ENCODE data around the gene FICD.

FICD gene

GRCh38 chr12:108502922-108503321 is 12.2 kb upstream of the FICD start:
- DNase-seq (ENCODE audit: low read depth in 2 of 2): no peak

DNA sequence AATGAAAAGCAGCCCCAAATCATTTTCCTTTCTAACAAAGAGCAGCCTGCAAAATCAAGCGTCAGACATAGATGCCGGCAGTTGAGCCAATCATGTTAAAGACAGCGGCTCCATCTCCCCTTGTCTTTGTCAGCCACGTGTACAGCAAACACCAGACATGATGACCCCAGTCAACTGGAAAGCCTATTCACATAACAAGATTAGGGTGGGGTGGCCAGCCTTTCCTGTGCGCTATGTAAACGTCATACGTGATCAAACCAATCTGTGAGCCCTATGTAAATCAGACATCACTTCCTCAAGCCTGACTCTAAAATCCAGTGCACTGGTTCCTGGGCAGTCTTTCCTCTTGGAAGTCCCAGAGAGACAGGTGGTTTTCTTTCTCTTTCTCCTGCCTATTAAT is 9.9 kb upstream of the FICD start:
- DNase-seq (ENCODE audit: low read depth in 2 of 2): no peak

- DNase-seq (ENCODE audit: low read depth in 2 of 2): no peak
Observed at GRCh38 chr12:108507971-108508642, 7.0 kb upstream of the FICD start.

- no peak for DNase-seq (ENCODE audit: low read depth in 2 of 2)
Observed at GRCh38 chr12:108509806-108510205, 5.3 kb upstream of the FICD start.

DNA sequence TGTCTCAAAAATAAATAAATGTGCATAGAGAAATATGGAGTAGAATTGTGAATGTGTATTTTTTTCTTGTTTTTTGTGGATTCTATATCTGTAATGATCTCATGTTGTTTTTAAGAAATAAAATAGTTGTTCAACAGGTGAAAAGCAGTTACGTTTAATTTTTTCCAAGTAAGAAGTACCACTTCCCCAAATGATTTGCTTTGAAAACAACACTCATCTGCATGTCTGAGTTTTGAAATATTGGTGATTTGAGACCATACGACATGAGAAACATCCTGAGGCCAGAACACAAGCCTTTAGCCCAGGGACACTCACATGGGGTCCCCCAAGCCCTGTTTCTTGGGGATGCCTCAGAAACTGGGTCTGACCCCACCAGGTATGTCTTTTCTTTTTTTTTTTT is 4.2 kb upstream of the FICD start:
- DNase-seq (ENCODE audit: low read depth in 2 of 2): no peak

GRCh38 chr12:108511633-108512540 is 3.2 kb upstream of the FICD start:
- DNase-seq (ENCODE audit: low read depth in 2 of 2): peak; percentile 43 to 67

GRCh38 chr12:108514468-108514972 is 557 bp upstream of the FICD start:
- DNase-seq (ENCODE audit: low read depth in 2 of 2): no peak

GRCh38 chr12:108515916-108516315 is 839 bp downstream of the FICD start:
- no peak for DNase-seq (ENCODE audit: low read depth in 2 of 2)

DNA sequence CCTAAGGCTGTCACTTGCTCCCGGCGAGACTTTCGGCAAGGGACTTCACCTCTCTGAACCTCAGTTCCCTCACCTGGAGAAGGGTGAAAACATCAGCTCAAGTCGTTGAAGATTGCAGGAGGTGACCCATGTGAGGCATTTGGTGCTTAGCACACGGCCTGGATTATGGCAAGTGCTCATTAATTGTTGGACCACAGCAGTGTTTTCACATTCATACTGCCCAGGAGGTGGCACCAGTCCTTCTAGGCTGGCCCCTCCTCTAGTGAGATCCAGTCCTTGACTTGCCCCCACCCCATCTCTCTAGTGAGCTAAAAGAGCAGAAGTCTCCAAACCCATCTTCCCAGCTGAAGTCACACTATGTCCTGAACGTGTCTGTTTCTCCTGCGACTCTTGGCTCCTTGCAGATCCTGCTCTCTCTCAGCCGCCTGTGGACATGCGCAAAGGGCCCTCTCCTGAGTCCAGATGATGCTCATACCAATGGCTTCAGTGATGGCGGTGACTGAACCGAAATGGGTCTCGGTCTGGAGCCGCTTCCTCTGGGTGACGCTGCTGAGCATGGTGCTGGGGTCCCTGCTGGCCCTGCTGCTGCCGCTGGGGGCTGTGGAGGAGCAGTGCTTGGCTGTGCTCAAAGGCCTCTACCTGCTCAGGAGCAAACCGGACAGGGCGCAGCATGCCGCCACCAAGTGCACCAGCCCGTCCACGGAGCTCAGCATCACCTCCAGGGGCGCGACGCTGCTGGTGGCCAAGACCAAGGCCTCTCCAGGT is 1.6 kb downstream of the FICD start:
- no peak for DNase-seq (ENCODE audit: low read depth in 2 of 2)

DNA sequence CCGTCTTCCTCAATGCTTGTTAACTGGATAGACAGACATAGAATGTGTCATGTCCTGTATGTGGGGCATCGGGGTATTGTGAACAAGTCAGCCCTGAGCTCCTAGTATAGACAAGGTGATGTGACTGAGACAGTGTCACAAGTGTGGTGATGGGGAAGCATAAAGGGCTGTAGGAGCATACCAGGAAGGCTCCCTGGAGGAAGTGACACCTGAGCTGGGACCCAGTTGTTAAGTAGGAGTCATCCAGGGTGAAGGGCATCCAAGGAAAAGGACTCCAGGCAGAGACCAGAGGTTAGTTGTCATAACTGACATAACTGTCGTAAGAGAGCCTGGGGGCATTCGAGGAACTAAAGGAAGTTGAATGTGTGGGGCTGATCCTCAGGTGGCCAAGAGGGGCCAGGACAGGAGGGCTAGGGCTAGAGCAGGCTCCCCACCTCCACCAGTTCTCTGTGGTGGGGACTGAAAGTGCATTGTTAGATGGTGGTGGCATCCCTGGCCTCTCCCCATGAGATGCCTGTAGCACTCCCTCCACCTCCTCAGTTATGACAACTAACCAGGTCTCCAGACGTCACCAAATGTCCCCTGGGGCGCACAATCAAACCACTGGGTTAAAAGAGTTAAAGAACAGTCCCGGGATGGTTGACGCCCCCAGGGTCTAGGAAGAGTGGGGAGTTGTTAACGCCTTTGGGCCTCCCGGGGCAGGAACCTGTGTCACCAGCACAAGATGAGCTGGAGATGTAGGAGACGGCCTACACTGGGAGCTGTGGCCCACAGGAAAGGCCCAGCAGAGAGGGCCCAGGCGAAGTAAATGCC is 2.4 kb downstream of the FICD start:
- DNase-seq (ENCODE audit: low read depth in 2 of 2): no peak

- no peak for DNase-seq (ENCODE audit: low read depth in 2 of 2)
Observed at GRCh38 chr12:108518101-108518715, 3.1 kb downstream of the FICD start.

DNA sequence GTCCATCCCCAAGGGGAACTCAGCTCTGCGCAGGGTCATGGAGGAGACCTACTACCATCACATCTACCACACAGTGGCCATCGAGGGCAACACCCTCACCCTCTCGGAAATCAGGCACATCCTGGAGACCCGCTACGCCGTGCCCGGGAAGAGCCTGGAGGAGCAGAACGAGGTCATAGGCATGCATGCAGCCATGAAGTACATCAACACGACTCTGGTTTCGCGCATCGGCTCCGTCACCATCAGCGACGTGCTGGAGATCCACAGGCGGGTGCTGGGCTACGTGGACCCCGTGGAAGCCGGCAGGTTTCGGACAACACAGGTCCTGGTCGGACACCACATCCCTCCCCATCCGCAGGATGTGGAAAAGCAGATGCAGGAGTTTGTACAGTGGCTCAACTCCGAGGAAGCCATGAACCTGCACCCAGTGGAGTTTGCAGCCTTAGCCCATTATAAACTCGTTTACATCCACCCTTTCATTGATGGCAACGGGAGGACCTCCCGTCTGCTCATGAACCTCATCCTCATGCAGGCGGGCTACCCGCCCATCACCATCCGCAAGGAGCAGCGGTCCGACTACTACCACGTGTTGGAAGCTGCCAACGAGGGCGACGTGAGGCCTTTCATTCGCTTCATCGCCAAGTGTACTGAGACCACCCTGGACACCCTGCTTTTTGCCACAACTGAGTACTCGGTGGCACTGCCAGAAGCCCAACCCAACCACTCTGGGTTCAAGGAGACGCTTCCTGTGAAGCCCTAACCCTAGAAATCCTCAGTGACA is 3.8 kb downstream of the FICD start:
- no peak for DNase-seq (ENCODE audit: low read depth in 2 of 2)

DNA sequence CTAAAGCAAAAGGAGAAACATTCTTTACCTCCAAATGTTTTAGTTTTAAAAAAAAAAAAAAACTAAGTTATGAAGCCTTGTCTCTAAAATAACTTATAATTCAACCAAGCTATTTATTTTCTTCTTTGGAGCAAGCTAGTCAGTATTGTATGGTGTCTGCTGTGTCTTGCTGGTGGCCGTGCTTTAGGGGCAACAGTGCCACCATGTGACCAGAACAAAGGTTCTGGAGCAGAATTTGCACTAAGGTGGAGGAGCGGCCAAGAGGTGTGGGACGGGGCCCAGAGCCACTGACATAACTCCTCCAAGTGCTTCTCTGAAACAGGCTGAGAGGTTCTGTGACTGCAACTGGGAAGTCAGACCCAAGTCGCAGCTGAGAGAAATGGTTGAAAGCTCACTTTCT is 4.5 kb downstream of the FICD start:
- DNase-seq (ENCODE audit: low read depth in 2 of 2): no peak

- no peak for DNase-seq (ENCODE audit: low read depth in 2 of 2)
Observed at GRCh38 chr12:108523365-108523764, 8.3 kb downstream of the FICD start.

GRCh38 chr12:108525681-108526080 is 10.6 kb downstream of the FICD start:
- DNase-seq (ENCODE audit: low read depth in 2 of 2): no peak

- DNase-seq (ENCODE audit: low read depth in 2 of 2): no peak
Observed at GRCh38 chr12:108526482-108527165, 11.5 kb downstream of the FICD start.

DNA sequence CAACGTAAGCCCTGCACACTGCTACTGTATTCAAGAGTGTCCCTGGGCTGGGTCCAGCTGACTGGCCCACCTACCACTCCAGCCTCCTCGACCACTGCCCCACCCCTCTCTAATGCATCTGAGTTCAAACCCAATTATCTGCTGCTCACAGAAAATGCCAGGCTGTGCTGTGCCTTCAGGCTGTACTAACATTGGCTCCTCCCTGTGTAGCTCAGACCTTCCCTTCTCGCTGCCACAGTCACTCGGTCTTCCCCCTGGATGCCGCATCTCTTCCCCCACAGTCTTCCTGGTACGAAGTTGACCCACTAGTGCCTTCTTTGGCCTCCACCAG is 12.1 kb downstream of the FICD start:
- DNase-seq (ENCODE audit: low read depth in 2 of 2): no peak

- no peak for DNase-seq (ENCODE audit: low read depth in 2 of 2)
Observed at GRCh38 chr12:108530161-108530560, 15.1 kb downstream of the FICD start.

DNA sequence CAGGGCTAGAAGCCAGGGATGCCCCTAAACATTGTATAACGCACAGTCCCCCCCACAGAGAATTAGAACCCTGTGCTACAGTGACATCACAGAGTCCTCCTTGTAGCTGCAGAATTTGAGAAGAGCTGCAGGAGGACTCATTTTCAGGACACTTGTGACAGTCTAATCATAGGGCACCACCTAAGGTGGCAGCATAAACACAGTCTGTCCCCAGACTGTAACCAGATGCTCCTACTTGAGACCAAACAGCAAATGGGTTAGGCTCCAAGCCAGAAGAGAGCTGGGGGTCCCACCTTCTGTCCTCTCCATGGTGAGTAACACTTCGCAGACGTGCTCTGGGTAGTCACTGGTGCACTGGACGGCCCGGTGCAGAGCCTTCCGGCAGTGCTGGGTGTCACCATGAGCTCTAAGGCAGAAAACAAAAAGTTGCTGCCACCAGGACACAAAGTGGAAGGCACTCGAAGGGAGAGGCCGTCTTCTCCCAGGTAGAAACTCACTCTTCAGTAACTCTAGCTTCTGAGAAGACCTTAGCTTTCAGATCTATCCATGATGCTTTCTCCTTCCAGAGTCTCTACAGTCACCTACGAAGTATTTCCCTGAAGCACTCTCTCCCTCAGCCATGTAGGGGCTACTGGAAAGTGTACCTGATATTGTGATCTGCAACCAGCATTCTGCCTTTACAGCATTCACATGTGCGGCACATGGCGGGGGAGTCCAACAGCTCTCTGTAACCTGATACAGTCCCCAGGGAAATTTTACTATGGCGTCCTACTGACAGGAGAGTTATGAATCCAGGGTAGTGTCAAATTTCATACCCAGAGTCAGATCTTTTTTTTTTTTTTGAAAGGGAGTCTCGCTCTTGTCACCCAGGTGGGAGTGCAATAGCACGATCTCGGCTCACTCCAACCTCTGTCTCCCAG is 17.1 kb downstream of the FICD start:
- DNase-seq (ENCODE audit: low read depth in 2 of 2): no peak
